ENCODE data around the gene NAP1L4. TPM values are rescaled to one million over a fixed set of nuclear protein-coding genes. Genes with fewer than 3 reads are reported as not detected.

Gene NAP1L4
- total and polyA plus RNA-seq, 2 of the 8 experiments (the other 6 are each of a cell fraction or from before 2014, with no cell fraction given): 75.8 to 194 TPM

GRCh38 chr11:2974272-2974671, 17.9 kb downstream of the NAP1L4 start (continued):
- TF ChIP-seq BRCA1 (IDR thresholded peaks at IDR 0.05; ENCODE audit: low read depth, low read length): no peak

Data from H1 (cell line).